ENCODE results near the gene CFAP97D2.
"Not testable (repeated sequence)": the region's sequence is repeated elsewhere in the genome, so short reads cannot be mapped to it uniquely, and the experiment has no call there.

The CFAP97D2 gene

GRCh38 chr13:114263578-114263977 is 84.5 kb downstream of the CFAP97D2 start:
- in situ Hi-C loops (cut with HindIII; ENCODE audit: low sequenced_read_pairs), result no loop called here

GRCh38 chr13:114264313-114264712 is 85.3 kb downstream of the CFAP97D2 start:
- in situ Hi-C loops (cut with HindIII; ENCODE audit: low sequenced_read_pairs), result not testable (repeated sequence)

GRCh38 chr13:114264886-114265611 is 86.0 kb downstream of the CFAP97D2 start:
- in situ Hi-C loops (cut with HindIII; ENCODE audit: low sequenced_read_pairs), result no loop called here

- in situ Hi-C loops (cut with HindIII; ENCODE audit: low sequenced_read_pairs), result no loop called here
Observed at GRCh38 chr13:114266241-114266640, 87.2 kb downstream of the CFAP97D2 start.

GRCh38 chr13:114268344-114269280 is 89.6 kb downstream of the CFAP97D2 start:
- in situ Hi-C loops (cut with HindIII; ENCODE audit: low sequenced_read_pairs), result no loop called here

- in situ Hi-C loops (cut with HindIII; ENCODE audit: low sequenced_read_pairs), result no loop called here
Observed at GRCh38 chr13:114269281-114269770, 90.3 kb downstream of the CFAP97D2 start.
